GM23248 (cell line): ENCODE results near the gene BARHL1. TPM values are rescaled to one million over a fixed set of nuclear protein-coding genes. Genes with fewer than 3 reads are reported as not detected.

Experiments used
- DNase-seq: peaks from one replicate; pipeline ENCODE4 v3.0.0-alpha.2; 2015
- H2AFZ ChIP-seq: fragments of 200-600 bp; sonication (generic); 2 replicates; pipeline ENCODE4 v1.6.1; 2016; ENCODE audit warnings: antibody characterized with exemption
- H3F3A ChIP-seq: fragments of 200-600 bp; sonication (generic); 2 replicates; pipeline ENCODE4 v1.6.1; 2016; ENCODE audit warnings: mild to moderate bottlenecking, antibody characterized with exemption, mixed run types; ENCODE audit not compliant: insufficient read depth
- H3K27ac ChIP-seq: fragments of 200-600 bp; sonication (generic); 2 replicates; pipeline ENCODE4 v1.5.1; 2016; ENCODE audit warnings: mild to moderate bottlenecking
- H3K27me3 ChIP-seq: fragments of 200-600 bp; sonication (generic); replicated peaks from 2 replicates; pipeline ENCODE4 v1.6.1; 2016; ENCODE audit warnings: mild to moderate bottlenecking; ENCODE audit not compliant: insufficient read depth
- H3K36me3 ChIP-seq: fragments of 200-600 bp; sonication (generic); 2 replicates; pipeline ENCODE4 v1.6.1; 2016; ENCODE audit warnings: low read depth, mild to moderate bottlenecking
- H3K4me1 ChIP-seq: fragments of 200-600 bp; sonication (generic); 2 replicates; pipeline ENCODE4 v1.6.1; 2016; ENCODE audit warnings: mild to moderate bottlenecking; ENCODE audit not compliant: insufficient read depth
- H3K4me2 ChIP-seq: fragments of 200-600 bp; sonication (generic); one replicate; pipeline ENCODE4 v1.6.1; 2016; ENCODE audit warnings: mild to moderate bottlenecking; ENCODE audit not compliant: unreplicated experiment
- H3K4me3 ChIP-seq: fragments of 200-600 bp; sonication (generic); 2 replicates; pipeline ENCODE4 v1.5.1; 2016; ENCODE audit warnings: mild to moderate bottlenecking
- H3K79me2 ChIP-seq: fragments of 200-600 bp; sonication (generic); 2 replicates; pipeline ENCODE4 v1.6.1; 2016; ENCODE audit warnings: mild to moderate bottlenecking; ENCODE audit not compliant: insufficient read depth
- H3K9ac ChIP-seq: fragments of 200-600 bp; sonication (generic); 2 replicates; pipeline ENCODE4 v1.6.1; 2016; ENCODE audit warnings: mild to moderate bottlenecking
- H3K9me2 ChIP-seq: fragments of 200-600 bp; sonication (generic); 2 replicates; pipeline ENCODE4 v1.6.1; 2016; ENCODE audit warnings: mixed run types, mild to moderate bottlenecking, moderate library complexity; ENCODE audit not compliant: insufficient read depth
- H3K9me3 ChIP-seq: fragments of 200-600 bp; sonication (generic); one replicate; pipeline ENCODE4 v1.6.1; 2017; ENCODE audit warnings: low read depth
- H4K20me1 ChIP-seq: fragments of 200-600 bp; sonication (generic); 2 replicates; pipeline ENCODE4 v1.6.0; 2016; ENCODE audit not compliant: insufficient read depth
- EZH2 ChIP-seq: fragments of 200-600 bp; sonication (generic); IDR thresholded peaks from 2 replicates; pipeline ENCODE4 v1.6.1; 2018; ENCODE audit warnings: antibody characterized with exemption, mild to moderate bottlenecking; ENCODE audit not compliant: insufficient read depth, poor library complexity, severe bottlenecking
- EZH2phosphoT487 ChIP-seq: fragments of 200-600 bp; sonication (generic); IDR thresholded peaks from 2 replicates; pipeline ENCODE4 v1.6.1; 2018; ENCODE audit warnings: antibody characterized with exemption, moderate library complexity, mild to moderate bottlenecking, low read depth; ENCODE audit not compliant: insufficient read depth
- WGBS, 2 experiments: methylation state at CpG; one replicate each; pipeline ENCODE4 v1.1.6; 2015 to 2017; ENCODE audit warnings: low lambda C conversion rate in 2 of 2, low coverage in 1 of 2; ENCODE audit errors: missing lambda C conversion rate in 2 of 2; 5-methylcytosine and 5-hydroxymethylcytosine counted together
- in situ Hi-C: fragments of 300-500 bp; cut with MboI; formaldehyde crosslinking; loops from 2 replicates; pipeline ENCODE4 v1.15.0; 2020
- polyA plus RNA-seq: library from polyadenylated mRNA; unstranded; fragments of >200 nt; fragmentation: Nextera tagmentation; extraction: Ambion mirVana; gene quantifications from 2 replicates; pipeline ENCODE4 v1.2.1, GENCODE V29; 2016
- total RNA-seq: library from RNA; depleted of rRNA; stranded (reverse); fragments of >200 nt; shearing (Covaris generic); gene quantifications from 2 replicates; pipeline ENCODE4 v1.2.3, GENCODE V29; 2014

The BARHL1 gene
- total and polyA plus RNA-seq, 2 experiments from 2014 or later, result not detected

GRCh38 chr9:132610661-132611060 lies 28.3 kb downstream of the BARHL1 start:
- no peaks in the 10 kb centered on the region for H3K27me3 ChIP-seq
- H3K36me3 ChIP-seq, result peaks cover 16% of the 10 kb centered on the region; the same call in 1 of the 2 replicates
- in situ Hi-C loops, result no loop called here
- no peaks in the 10 kb centered on the region for H3K9me2 ChIP-seq
- H2AFZ ChIP-seq, result no peak overlapping the region
- no peak for TF ChIP-seq EZH2phosphoT487
- WGBS, 2 experiments, result 94 to 95% methylated on average over 12 of the region's 12 CpGs
- H3K9ac ChIP-seq, result no peak overlapping the region
- H3K9me3 ChIP-seq, result no peaks in the 10 kb centered on the region
- H3K4me1 ChIP-seq, result peaks cover 8% of the 10 kb centered on the region; the same call in 1 of the 2 replicates
- no peak overlapping the region for H3K4me3 ChIP-seq
- peaks cover 22% of the 10 kb centered on the region for H3F3A ChIP-seq
- H4K20me1 ChIP-seq, result no peaks in the 10 kb centered on the region
- no peak overlapping the region for H3K4me2 ChIP-seq
- peak overlapping the region; percentile 70; the same call in 1 of the 2 replicates for H3K27ac ChIP-seq
- no peaks in the 10 kb centered on the region for H3K79me2 ChIP-seq
- no peak for DNase-seq

GRCh38 chr9:132614324-132614723 lies 31.9 kb downstream of the BARHL1 start:
- WGBS, 2 experiments, result 72 to 79% methylated on average over 6 of the region's 6 CpGs
- H3K9me3 ChIP-seq, result no peaks in the 10 kb centered on the region
- in situ Hi-C loops, result no loop called here
- H2AFZ ChIP-seq, result no peak overlapping the region
- H3K9ac ChIP-seq, result no peak overlapping the region
- H3F3A ChIP-seq, result peaks cover 16% of the 10 kb centered on the region
- H3K27me3 ChIP-seq, result no peaks in the 10 kb centered on the region
- DNase-seq, result no peak
- H3K27ac ChIP-seq, result no peak overlapping the region
- peaks cover 18% of the 10 kb centered on the region for H3K36me3 ChIP-seq
- no peaks in the 10 kb centered on the region for H3K79me2 ChIP-seq
- TF ChIP-seq EZH2phosphoT487, result no peak
- H3K4me3 ChIP-seq, result no peak overlapping the region
- H3K4me1 ChIP-seq, result peaks cover 8% of the 10 kb centered on the region; the same call in 1 of the 2 replicates
- no peaks in the 10 kb centered on the region for H3K9me2 ChIP-seq
- H4K20me1 ChIP-seq, result no peaks in the 10 kb centered on the region
- H3K4me2 ChIP-seq, result no peak overlapping the region

GRCh38 chr9:132615774-132616173 lies 33.4 kb downstream of the BARHL1 start:
- H3K9me2 ChIP-seq, result no peaks in the 10 kb centered on the region
- H3K79me2 ChIP-seq, result no peaks in the 10 kb centered on the region
- no peaks in the 10 kb centered on the region for H3K4me1 ChIP-seq
- H3K9me3 ChIP-seq, result no peaks in the 10 kb centered on the region
- no peak overlapping the region for H3K4me2 ChIP-seq
- no peak for TF ChIP-seq EZH2phosphoT487
- no peak for TF ChIP-seq EZH2
- no peak overlapping the region for H3K4me3 ChIP-seq
- in situ Hi-C loops, result no loop called here
- H3F3A ChIP-seq, result peaks cover 3% of the 10 kb centered on the region
- peaks cover 18% of the 10 kb centered on the region for H3K36me3 ChIP-seq
- 88 to 92% methylated on average over 2 of the region's 2 CpGs for WGBS, 2 experiments
- H4K20me1 ChIP-seq, result no peaks in the 10 kb centered on the region
- no peak overlapping the region for H3K9ac ChIP-seq
- no peaks in the 10 kb centered on the region for H3K27me3 ChIP-seq
- no peak overlapping the region for H3K27ac ChIP-seq
- DNase-seq, result no peak
- no peak overlapping the region for H2AFZ ChIP-seq

- H3K27me3 ChIP-seq, result no peaks in the 10 kb centered on the region
- H3K4me2 ChIP-seq, result no peak overlapping the region
- no peak overlapping the region for H3K4me3 ChIP-seq
- H3K27ac ChIP-seq, result no peak overlapping the region
- 90 to 93% methylated on average over 5 of the region's 5 CpGs for WGBS, 2 experiments
- no peak for DNase-seq
- H3K9me3 ChIP-seq, result no peaks in the 10 kb centered on the region
- H3K9ac ChIP-seq, result no peak overlapping the region
- H3K4me1 ChIP-seq, result no peaks in the 10 kb centered on the region
- no peaks in the 10 kb centered on the region for H3K9me2 ChIP-seq
- H4K20me1 ChIP-seq, result no peaks in the 10 kb centered on the region
- peaks cover 18% of the 10 kb centered on the region for H3K36me3 ChIP-seq
- in situ Hi-C loops, result no loop called here
- no peaks in the 10 kb centered on the region for H3F3A ChIP-seq
- no peak overlapping the region for H2AFZ ChIP-seq
- H3K79me2 ChIP-seq, result no peaks in the 10 kb centered on the region
- no peak for TF ChIP-seq EZH2phosphoT487
- no peak for TF ChIP-seq EZH2
Observed at GRCh38 chr9:132616725-132617124, 34.3 kb downstream of the BARHL1 start.

- Histone ChIP-seq H3K36me3 (peaks cover 17% of the 10 kb centered on the region), H3F3A (no peaks in the 10 kb centered on the region), H3K4me2 (no peak overlapping the region), H4K20me1 (no peaks in the 10 kb centered on the region), H3K9me3 (no peaks in the 10 kb centered on the region), H3K9ac (no peak overlapping the region), H2AFZ (no peak overlapping the region), H3K9me2 (no peaks in the 10 kb centered on the region), H3K27ac (no peak overlapping the region), H3K4me3 (no peak overlapping the region), H3K79me2 (no peaks in the 10 kb centered on the region), H3K4me1 (no peaks in the 10 kb centered on the region), H3K27me3 (no peaks in the 10 kb centered on the region)
- DNase-seq, result peak; percentile 5
- in situ Hi-C loops, result no loop called here
- no peak for TF ChIP-seq EZH2
- no peak for TF ChIP-seq EZH2phosphoT487
- 88 to 90% methylated on average over 5 of the region's 5 CpGs for WGBS, 2 experiments
Observed at GRCh38 chr9:132622159-132622558, 39.8 kb downstream of the BARHL1 start.
